HG03175 (cell line): ENCODE measurements around the gene ITPKB.

Source experiments
- ATAC-seq: cut with Tn5 transposase; IDR thresholded peaks from one replicate; pipeline ENCODE4 v1.9.1; 2021; ENCODE audit warnings: mild to moderate bottlenecking, moderate library complexity; ENCODE audit not compliant: unreplicated experiment

The ITPKB gene

GRCh38 chr1:226708342-226708780 lies 30.7 kb downstream of the ITPKB start:
- no peak for ATAC-seq

- no peak for ATAC-seq
Measured at GRCh38 chr1:226706684-226707083, 32.4 kb downstream of the ITPKB start.

- no peak for ATAC-seq
Measured at GRCh38 chr1:226704169-226704937, 34.7 kb downstream of the ITPKB start.

GRCh38 chr1:226702957-226703831 lies 35.9 kb downstream of the ITPKB start:
- ATAC-seq, result peak; percentile 90

- ATAC-seq, result no peak
Measured at GRCh38 chr1:226702318-226702956, 36.6 kb downstream of the ITPKB start.

- no peak for ATAC-seq
Measured at GRCh38 chr1:226700861-226701260, 38.2 kb downstream of the ITPKB start.

GRCh38 chr1:226699166-226699565 lies 39.9 kb downstream of the ITPKB start:
- no peak for ATAC-seq

- no peak for ATAC-seq
Measured at GRCh38 chr1:226698659-226699058, 40.4 kb downstream of the ITPKB start.

- peak; percentile 12 for ATAC-seq
Measured at GRCh38 chr1:226697929-226698544, 41.0 kb downstream of the ITPKB start.

GRCh38 chr1:226697151-226697928 lies 41.7 kb downstream of the ITPKB start:
- ATAC-seq, result peak; percentile 51

- ATAC-seq, result no peak
Measured at GRCh38 chr1:226696547-226696946, 42.5 kb downstream of the ITPKB start.

GRCh38 chr1:226695335-226695900 lies 43.7 kb downstream of the ITPKB start:
- ATAC-seq, result no peak

GRCh38 chr1:226692823-226693222 lies 46.3 kb downstream of the ITPKB start:
- no peak for ATAC-seq

- ATAC-seq, result no peak
Measured at GRCh38 chr1:226692051-226692792, 46.9 kb downstream of the ITPKB start.

- ATAC-seq, result no peak
Measured at GRCh38 chr1:226691247-226691646, 47.8 kb downstream of the ITPKB start.

GRCh38 chr1:226690460-226690982 lies 48.6 kb downstream of the ITPKB start:
- ATAC-seq, result no peak

- ATAC-seq, result no peak
Measured at GRCh38 chr1:226688808-226689207, 50.3 kb downstream of the ITPKB start.

- ATAC-seq, result no peak
Measured at GRCh38 chr1:226688056-226688748, 50.9 kb downstream of the ITPKB start.
